DND-41 (cell line): ENCODE results near the gene PTPRN2.
A peak's percentile ranks its signal among the peaks of the same experiment; 100 is the strongest.

Source experiments
- ATAC-seq: fragments of 200-7000 bp; cut with Tn5 transposase; 3 replicates; pipeline ENCODE4 v1.9.1; 2021; ENCODE audit warnings: low read depth; ENCODE audit not compliant: insufficient read depth
- DNase-seq: peaks from one replicate; pipeline ENCODE4 v3.0.0-alpha.2; 2020
- H2AFZ ChIP-seq: 2 replicates; pipeline ENCODE4 v1.6.0; 2012; ENCODE audit warnings: low read depth, low read length
- H3K27ac ChIP-seq: 2 replicates; pipeline ENCODE4 v1.5.1; 2012; ENCODE audit warnings: low read length, inconsistent platforms
- H3K27me3 ChIP-seq: fragments of 200-600 bp; sonication (generic); 2 replicates; pipeline ENCODE4 v1.6.0; 2012; ENCODE audit warnings: low read length, mild to moderate bottlenecking, inconsistent platforms; ENCODE audit not compliant: insufficient read depth, poor library complexity
- H3K36me3 ChIP-seq: 2 replicates; pipeline ENCODE4 v1.5.1; 2012; ENCODE audit warnings: low read length, inconsistent platforms; ENCODE audit not compliant: insufficient read depth
- H3K4me1 ChIP-seq: 2 replicates; pipeline ENCODE4 v1.5.1; 2012; ENCODE audit warnings: mild to moderate bottlenecking, low read length; ENCODE audit not compliant: insufficient read depth
- H3K4me2 ChIP-seq: 2 replicates; pipeline ENCODE4 v1.6.0; 2012; ENCODE audit warnings: mild to moderate bottlenecking, moderate library complexity, low read length, inconsistent platforms; ENCODE audit not compliant: insufficient read depth
- H3K4me3 ChIP-seq, 2 experiments: fragments of 200-600 bp in 1 of 2; shearing (Covaris generic) in 1 of 2; 2 replicates each; pipeline ENCODE4 v1.5.1; 2012 to 2016; ENCODE audit warnings: inconsistent platforms in 2 of 2, low read length in 2 of 2, mild to moderate bottlenecking in 2 of 2, low read depth in 1 of 2, moderate library complexity in 1 of 2
- H3K79me2 ChIP-seq: 2 replicates; pipeline ENCODE4 v1.6.0; 2012; ENCODE audit warnings: low read length, inconsistent platforms; ENCODE audit not compliant: insufficient read depth
- H3K9ac ChIP-seq: 2 replicates; pipeline ENCODE4 v1.6.0; 2012; ENCODE audit warnings: low read depth, mild to moderate bottlenecking, inconsistent platforms, low read length, moderate library complexity
- H3K9me3 ChIP-seq: 2 replicates; pipeline ENCODE4 v1.5.1; 2012; ENCODE audit warnings: low read length, moderate library complexity, mild to moderate bottlenecking, inconsistent platforms; ENCODE audit not compliant: insufficient read depth, severe bottlenecking
- H4K20me1 ChIP-seq: 2 replicates; pipeline ENCODE4 v1.6.0; 2012; ENCODE audit warnings: low read length; ENCODE audit not compliant: insufficient read depth
- EZH2 ChIP-seq: IDR thresholded peaks from 3 replicates; pipeline ENCODE4 v1.6.1; 2012; ENCODE audit warnings: borderline replicate concordance, low read depth, mild to moderate bottlenecking, moderate library complexity, low read length, inconsistent platforms; ENCODE audit not compliant: severe bottlenecking
- TF ChIP-seq, protein P1 (sequence below): IDR thresholded peaks from 2 replicates; pipeline ENCODE4 v1.5.1; 2012; ENCODE audit warnings: borderline replicate concordance, low read length, moderate library complexity, mild to moderate bottlenecking; ENCODE audit not compliant: poor library complexity, severe bottlenecking; ENCODE audit errors: extremely low read depth

The PTPRN2 gene

DNA sequence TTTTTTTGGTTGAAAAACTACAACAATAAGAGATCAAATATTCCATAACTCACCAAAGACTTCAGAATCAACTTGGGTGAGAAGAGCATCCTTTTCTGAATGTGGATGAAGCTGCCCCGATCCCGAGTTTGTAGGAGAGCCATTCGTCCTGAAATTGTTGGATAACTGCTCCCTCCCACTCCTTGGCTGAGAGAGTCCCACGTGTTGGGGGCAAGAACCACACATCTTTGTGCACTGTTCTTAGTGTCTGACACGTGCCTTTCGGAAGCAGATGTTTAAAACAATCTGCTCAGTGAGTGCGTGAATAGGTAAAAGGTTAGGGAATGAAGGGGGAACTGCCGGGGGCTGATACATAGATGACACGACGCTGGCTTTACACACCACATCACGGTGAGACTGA, 575.7 kb downstream of the PTPRN2 start:
- Histone ChIP-seq H2AFZ (no peak overlapping the region), H3K9me3 (no peaks in the 10 kb centered on the region), H3K27me3 (peaks cover 6% of the 10 kb centered on the region), H3K36me3 (no peaks in the 10 kb centered on the region), H4K20me1 (no peaks in the 10 kb centered on the region), H3K4me3 (no peak overlapping the region), H3K79me2 (no peaks in the 10 kb centered on the region), H3K9ac (no peak overlapping the region), H3K4me1 (peaks cover 4% of the 10 kb centered on the region; the same call in 1 of the 2 replicates), H3K4me2 (peak overlapping the region; percentile 17; the same call in 1 of the 2 replicates), H3K27ac (no peak overlapping the region)
- no peak for ATAC-seq
- no peak for TF ChIP-seq EZH2
- TF ChIP-seq, protein P1, sequence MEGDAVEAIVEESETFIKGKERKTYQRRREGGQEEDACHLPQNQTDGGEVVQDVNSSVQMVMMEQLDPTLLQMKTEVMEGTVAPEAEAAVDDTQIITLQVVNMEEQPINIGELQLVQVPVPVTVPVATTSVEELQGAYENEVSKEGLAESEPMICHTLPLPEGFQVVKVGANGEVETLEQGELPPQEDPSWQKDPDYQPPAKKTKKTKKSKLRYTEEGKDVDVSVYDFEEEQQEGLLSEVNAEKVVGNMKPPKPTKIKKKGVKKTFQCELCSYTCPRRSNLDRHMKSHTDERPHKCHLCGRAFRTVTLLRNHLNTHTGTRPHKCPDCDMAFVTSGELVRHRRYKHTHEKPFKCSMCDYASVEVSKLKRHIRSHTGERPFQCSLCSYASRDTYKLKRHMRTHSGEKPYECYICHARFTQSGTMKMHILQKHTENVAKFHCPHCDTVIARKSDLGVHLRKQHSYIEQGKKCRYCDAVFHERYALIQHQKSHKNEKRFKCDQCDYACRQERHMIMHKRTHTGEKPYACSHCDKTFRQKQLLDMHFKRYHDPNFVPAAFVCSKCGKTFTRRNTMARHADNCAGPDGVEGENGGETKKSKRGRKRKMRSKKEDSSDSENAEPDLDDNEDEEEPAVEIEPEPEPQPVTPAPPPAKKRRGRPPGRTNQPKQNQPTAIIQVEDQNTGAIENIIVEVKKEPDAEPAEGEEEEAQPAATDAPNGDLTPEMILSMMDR = no peak
- no peak for DNase-seq

- no peak for ATAC-seq
- no peaks in the 10 kb centered on the region for H3K36me3 ChIP-seq
- peaks cover 4% of the 10 kb centered on the region; the same call in 1 of the 2 replicates for H3K4me1 ChIP-seq
- no peak overlapping the region for H3K9ac ChIP-seq
- peaks cover 6% of the 10 kb centered on the region for H3K27me3 ChIP-seq
- peak overlapping the region; percentile 17; the same call in 1 of the 2 replicates for H3K4me2 ChIP-seq
- H4K20me1 ChIP-seq = no peaks in the 10 kb centered on the region
- no peak for TF ChIP-seq EZH2
- TF ChIP-seq, protein P1 = peak; percentile 33
- no peak for DNase-seq
- no peak overlapping the region for H3K27ac ChIP-seq
- H3K9me3 ChIP-seq = no peaks in the 10 kb centered on the region
- H2AFZ ChIP-seq = no peak overlapping the region
- no peaks in the 10 kb centered on the region for H3K79me2 ChIP-seq
- H3K4me3 ChIP-seq = no peak overlapping the region
These were observed 576.5 kb downstream of the PTPRN2 start for GRCh38 chr7:158010961-158011693.

GRCh38 chr7:158009886-158010285, 577.7 kb downstream of the PTPRN2 start:
- Histone ChIP-seq H3K4me2 (no peak overlapping the region), H3K27ac (no peak overlapping the region), H3K4me1 (peaks cover 4% of the 10 kb centered on the region; the same call in 1 of the 2 replicates), H2AFZ (no peak overlapping the region), H4K20me1 (no peaks in the 10 kb centered on the region), H3K9me3 (no peaks in the 10 kb centered on the region), H3K79me2 (no peaks in the 10 kb centered on the region), H3K9ac (no peak overlapping the region), H3K36me3 (no peaks in the 10 kb centered on the region), H3K4me3 (no peak overlapping the region), H3K27me3 (peaks cover 6% of the 10 kb centered on the region)
- TF ChIP-seq, protein P1 = no peak
- no peak for TF ChIP-seq EZH2
- ATAC-seq = no peak
- DNase-seq = no peak
